HK-2 (cell line): Measurements from ENCODE around the gene FAM124A.

ENCODE experiments used
- DNase-seq: peaks from one replicate; pipeline ENCODE4 v3.0.0-alpha.2; 2018; ENCODE audit not compliant: unreplicated experiment

FAM124A gene

GRCh38 chr13:51222037-51222685 lies at the start of gene FAM124A:
Gene FAM124A (plus strand): TSS chr13:51222398. CDS start chr13:51222502, 104 bp downstream.
- DNase-seq = peak; percentile 38

GRCh38 chr13:51175021-51175420 lies 47.2 kb upstream of the FAM124A start:
- no peak for DNase-seq

GRCh38 chr13:51175639-51176038 lies 46.6 kb upstream of the FAM124A start:
- DNase-seq = no peak

GRCh38 chr13:51177188-51177587 lies 45.0 kb upstream of the FAM124A start:
- DNase-seq = no peak

GRCh38 chr13:51178456-51179074 lies 43.6 kb upstream of the FAM124A start:
- no peak for DNase-seq

GRCh38 chr13:51179432-51179971 lies 42.7 kb upstream of the FAM124A start:
- DNase-seq = no peak

GRCh38 chr13:51180853-51181511 lies 41.2 kb upstream of the FAM124A start:
- DNase-seq = no peak

- DNase-seq = no peak
Observed at GRCh38 chr13:51181786-51182383, 40.3 kb upstream of the FAM124A start.

GRCh38 chr13:51191743-51192142 lies 30.5 kb upstream of the FAM124A start:
- no peak for DNase-seq

GRCh38 chr13:51192348-51192747 lies 29.9 kb upstream of the FAM124A start:
- no peak for DNase-seq

GRCh38 chr13:51193387-51193786 lies 28.8 kb upstream of the FAM124A start:
- DNase-seq = no peak

GRCh38 chr13:51194942-51195341 lies 27.3 kb upstream of the FAM124A start:
- no peak for DNase-seq

GRCh38 chr13:51201886-51202285 lies 20.3 kb upstream of the FAM124A start:
- DNase-seq = no peak

- no peak for DNase-seq
Observed at GRCh38 chr13:51202477-51203046, 19.6 kb upstream of the FAM124A start.

- DNase-seq = no peak
Observed at GRCh38 chr13:51206584-51206983, 15.6 kb upstream of the FAM124A start.

GRCh38 chr13:51207881-51208280 lies 14.3 kb upstream of the FAM124A start:
- no peak for DNase-seq

GRCh38 chr13:51208716-51209115 lies 13.5 kb upstream of the FAM124A start:
- no peak for DNase-seq

GRCh38 chr13:51211910-51212309 lies 10.3 kb upstream of the FAM124A start:
- DNase-seq = no peak

GRCh38 chr13:51212758-51213157 lies 9.4 kb upstream of the FAM124A start:
- no peak for DNase-seq

- no peak for DNase-seq
Observed at GRCh38 chr13:51213173-51213728, 8.9 kb upstream of the FAM124A start.

- no peak for DNase-seq
Observed at GRCh38 chr13:51218626-51219025, 3.6 kb upstream of the FAM124A start.

- no peak for DNase-seq
Observed at GRCh38 chr13:51220706-51221105, 1.5 kb upstream of the FAM124A start.
